Measurements from ENCODE around the gene ENDOU.

The ENDOU gene, protein sequence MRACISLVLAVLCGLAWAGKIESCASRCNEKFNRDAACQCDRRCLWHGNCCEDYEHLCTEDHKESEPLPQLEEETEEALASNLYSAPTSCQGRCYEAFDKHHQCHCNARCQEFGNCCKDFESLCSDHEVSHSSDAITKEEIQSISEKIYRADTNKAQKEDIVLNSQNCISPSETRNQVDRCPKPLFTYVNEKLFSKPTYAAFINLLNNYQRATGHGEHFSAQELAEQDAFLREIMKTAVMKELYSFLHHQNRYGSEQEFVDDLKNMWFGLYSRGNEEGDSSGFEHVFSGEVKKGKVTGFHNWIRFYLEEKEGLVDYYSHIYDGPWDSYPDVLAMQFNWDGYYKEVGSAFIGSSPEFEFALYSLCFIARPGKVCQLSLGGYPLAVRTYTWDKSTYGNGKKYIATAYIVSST

DNA sequence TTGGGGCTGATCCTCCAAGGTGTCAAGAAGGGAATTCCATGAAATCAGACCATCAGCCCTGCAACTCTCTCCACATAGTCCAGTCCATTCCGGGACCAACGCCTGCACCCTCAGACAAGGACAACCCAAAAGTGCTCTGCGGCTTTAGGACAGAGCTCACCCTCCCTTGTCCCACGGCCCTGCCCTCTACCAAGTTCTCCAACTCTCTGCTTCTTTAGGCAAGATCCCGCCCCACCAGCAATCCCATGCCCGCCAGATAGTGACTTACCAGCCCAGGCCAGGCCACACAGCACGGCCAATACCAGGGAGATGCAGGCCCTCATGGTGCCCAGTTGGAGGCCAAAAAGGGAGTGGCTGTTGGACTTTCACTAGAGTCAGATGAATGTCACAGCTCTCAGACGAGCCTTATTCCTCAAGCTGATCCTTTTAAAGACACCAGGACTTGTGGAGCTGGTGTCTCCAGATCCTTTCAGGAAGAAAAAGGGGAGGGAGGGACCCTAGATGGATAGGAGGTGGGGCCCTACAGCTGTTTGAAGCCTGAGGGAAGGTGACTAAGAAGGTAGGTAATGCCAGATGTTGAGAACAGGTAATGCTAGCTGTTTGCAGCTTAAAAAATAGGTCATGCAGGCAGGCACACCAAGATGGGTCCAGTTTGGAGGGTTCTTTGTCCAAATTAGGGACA, at the start of gene ENDOU:
ENDOU (minus strand) TSS at position 400 of the 682 bp plus-strand sequence; CDS start at position 323, 77 bp downstream.
- DNase-seq (ENCODE audit: low spot score) = no peak

DNA sequence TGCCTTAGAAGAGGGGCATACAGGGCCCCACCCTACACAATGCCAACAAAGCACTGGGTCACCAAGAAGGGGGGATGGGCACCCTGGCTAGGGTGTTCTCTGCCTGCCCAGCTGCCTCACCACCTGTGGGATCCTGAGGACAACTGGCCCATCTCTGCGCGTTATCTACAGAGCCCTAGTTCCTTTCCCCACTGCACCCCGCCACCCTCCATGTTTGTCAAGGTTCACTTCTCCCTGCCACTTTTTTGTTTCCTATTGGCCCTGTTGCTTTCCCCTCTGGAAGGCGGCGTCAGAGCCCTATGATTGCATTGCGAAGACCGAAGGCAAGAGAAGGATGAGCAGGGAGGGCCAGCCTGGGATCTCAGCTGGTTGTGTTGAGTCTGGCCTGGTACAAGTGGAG, 49.4 kb upstream of the ENDOU start:
- DNase-seq (ENCODE audit: low spot score) = no peak

DNA sequence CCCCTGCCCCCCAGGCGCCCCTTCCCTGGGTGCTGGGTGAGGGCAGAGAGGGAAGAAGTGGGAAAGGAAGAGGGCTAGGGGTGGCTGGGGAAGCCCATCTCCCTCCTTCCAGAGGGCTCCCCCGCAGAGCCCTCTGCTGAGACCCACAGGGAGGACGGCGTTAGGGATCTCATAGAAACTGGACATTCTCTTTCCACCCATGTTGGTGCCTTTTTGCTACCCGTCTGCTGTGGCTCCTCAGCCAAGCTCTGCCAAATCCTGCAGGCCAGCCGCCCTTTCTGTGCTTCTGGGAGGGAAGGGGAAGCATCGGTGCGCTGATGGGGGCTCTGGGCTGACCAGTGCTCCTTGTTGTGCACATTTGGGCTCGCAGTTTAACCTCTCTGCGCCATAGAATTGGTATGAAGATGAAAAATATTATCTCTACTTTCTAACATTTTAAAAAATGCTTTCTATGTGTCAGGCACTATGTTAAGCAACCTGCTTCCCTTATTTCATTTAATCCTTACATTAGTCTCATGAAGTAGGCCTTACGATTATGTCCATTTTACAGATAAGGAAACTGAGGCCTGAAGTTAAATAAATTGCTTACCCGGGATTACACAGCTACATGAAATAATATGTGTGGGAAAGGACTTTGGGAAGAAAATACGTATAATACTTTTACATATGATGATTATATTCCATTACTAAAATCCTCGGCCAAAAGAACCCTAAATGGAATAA, 48.7 kb upstream of the ENDOU start:
- no peak for DNase-seq (ENCODE audit: low spot score)

DNA sequence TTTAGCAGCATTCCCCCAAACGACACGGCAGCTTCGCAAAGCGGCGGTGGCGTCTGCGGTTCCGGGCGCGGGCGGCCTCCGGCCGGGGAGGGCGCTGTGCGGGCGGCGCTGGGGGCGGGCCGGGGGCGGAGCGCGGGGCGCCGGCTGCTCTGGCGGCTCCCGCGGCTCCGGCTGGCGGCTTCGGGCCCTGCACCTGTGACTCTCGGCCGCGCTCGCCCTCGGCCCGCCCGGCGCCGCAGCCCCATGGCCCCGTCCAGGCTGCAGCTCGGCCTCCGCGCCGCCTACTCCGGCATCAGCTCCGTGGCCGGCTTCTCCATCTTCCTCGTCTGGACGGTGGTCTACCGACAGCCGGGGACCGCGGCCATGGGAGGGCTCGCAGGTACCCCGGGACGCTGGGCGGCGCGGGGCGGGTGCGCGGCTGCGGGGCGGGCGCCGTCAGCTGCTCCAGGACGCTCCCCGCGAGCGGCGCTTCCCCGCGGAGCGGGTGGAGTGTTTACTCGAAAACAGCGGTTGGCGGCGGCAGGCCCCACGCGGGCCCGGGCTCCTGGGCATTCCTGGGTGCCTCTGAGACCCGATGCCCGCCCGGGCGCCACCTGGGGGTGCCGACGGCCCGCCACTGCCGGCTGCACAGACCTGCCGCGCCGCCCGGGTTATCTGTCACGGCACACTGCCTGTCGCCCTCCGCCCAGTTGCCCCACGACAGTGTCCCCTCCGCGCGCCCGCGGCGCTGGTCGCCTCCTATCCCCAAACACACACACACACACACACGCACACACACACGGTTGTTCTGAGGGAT, 48.0 kb upstream of the ENDOU start, which contains the start of gene SLC48A1:
SLC48A1 (plus strand) TSS at position 177 of the 796 bp plus-strand sequence; CDS start at position 244, 67 bp downstream.
- DNase-seq (ENCODE audit: low spot score) = peak; percentile 76

DNA sequence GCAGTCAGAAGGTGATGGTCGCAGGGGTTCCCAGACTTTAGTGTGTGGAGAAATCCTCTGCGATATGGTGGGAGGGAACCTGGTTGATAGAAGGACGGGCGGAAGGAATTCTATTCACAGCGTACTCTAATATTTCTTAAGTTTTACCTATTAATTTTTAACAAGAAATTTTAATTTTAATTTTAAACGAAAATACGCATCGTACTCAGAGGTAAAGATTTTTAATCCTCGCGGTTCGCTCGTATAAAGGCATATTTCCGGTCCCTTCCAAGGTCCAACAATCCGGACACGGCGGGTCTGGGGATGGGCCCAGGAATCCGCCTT, 47.4 kb upstream of the ENDOU start:
- no peak for DNase-seq (ENCODE audit: low spot score)

DNA sequence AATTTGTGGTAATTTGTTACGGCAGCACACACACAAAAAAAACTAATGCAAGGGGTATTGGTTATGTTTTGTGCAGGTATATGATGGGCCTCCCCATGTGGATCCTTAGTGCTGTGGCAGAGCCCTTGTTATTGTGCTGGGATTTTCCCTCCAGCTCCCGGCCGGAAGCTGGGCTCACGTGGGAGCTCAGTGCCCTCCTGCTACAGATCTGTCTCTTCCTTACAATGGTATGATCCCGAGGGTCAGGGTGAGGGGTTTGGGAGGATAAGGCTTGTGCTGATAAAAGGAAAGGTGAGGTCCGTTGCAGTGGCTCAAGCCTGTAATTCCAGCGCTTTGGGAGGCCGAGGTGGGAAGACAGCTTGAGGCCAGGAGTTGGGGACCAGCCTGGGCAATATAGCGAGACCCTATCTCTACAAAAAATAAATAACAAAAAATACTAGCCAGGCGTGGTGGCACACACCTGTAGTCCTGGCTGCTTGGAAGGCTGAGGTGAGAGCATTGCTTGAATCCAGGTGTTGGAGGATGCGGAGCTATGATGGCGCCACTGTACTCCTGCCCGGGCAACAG, 46.9 kb upstream of the ENDOU start:
- DNase-seq (ENCODE audit: low spot score) = no peak

DNA sequence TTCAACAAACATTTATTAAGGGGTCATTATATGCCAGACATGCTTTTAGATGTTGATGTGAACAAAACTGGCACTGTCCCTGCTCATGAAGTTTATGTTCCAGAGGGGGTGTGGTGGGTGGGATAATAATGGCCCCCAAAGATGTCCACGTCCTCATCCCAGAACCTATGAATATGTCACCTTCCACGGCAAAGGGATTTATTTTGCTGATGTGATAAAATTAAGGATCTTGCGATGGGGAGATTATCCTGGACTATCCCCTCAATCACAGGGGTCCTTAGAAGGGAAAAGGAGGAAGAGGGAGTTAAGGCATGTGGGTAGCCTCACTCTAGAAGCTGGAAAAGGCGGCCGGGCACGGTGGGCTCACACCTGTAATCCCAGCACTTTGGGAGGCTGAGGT, 46.0 kb upstream of the ENDOU start:
- no peak for DNase-seq (ENCODE audit: low spot score)

DNA sequence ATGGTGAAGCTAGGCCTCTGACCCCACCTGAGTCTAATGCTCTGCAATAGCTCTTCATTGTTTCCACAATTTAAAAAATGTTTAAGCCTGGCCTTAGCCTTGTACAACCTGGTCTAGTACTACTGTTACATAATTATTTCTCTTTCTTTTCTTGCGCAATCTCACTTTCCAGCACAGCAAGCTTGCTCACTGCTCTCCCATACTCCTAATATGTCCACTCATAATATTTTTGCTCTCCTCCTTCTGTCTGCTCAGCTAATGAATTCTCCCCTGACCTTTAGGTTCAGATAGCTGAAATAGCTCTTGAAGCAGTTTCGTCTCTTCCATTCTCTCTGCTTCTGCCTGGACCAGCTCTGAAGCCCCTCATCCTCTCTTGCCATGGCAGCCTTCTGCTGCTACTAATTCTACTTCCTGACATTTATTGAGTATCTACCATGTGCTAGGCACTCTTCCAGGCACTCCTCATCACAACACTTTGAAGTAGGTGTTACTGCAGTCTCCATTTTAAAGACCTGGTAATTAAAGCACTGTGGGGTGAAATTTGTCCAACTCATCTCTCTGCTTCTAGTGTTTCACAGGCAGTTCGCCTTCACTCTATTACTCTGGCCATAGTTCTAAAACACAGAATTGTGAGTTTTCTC, 44.9 kb upstream of the ENDOU start:
- DNase-seq (ENCODE audit: low spot score) = no peak

DNA sequence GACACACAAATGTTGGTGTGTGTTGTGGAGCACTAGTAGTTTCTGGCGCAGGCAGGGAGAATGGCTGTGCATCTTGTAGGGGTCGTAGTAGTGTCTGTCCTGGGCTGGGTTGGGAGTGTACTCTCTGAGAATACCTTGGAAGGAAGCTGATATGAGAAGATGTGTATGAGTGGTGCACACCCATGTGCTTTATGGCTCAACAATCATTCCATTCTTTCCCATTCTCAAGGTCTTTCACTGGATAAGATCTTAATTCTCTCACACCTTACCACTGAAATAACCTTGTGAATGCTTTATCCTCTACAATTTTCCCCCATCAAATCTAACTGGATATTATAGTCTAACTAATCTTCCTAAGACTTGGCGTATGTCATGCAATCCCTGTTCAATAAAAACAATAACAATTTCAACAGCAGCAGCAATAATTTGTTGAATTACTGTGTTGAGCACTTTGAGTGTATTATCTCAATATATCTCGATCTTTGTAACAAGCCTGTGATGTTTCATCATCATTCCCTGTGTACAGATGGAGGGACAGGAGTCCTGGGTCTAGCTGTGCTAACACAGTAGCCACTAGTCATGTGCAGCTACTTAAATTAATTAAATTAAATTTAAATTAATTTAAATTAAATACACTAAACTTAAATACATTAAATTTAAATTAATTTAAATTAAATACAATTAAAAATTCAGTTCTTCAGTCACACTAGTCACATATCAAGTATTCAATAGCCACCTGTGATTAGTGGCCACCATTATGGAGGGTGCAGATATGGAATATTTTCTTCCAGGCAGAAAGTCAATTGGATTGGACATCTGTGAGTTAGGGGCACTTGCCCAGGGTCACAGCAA, 44.2 kb upstream of the ENDOU start:
- DNase-seq (ENCODE audit: low spot score) = no peak

DNA sequence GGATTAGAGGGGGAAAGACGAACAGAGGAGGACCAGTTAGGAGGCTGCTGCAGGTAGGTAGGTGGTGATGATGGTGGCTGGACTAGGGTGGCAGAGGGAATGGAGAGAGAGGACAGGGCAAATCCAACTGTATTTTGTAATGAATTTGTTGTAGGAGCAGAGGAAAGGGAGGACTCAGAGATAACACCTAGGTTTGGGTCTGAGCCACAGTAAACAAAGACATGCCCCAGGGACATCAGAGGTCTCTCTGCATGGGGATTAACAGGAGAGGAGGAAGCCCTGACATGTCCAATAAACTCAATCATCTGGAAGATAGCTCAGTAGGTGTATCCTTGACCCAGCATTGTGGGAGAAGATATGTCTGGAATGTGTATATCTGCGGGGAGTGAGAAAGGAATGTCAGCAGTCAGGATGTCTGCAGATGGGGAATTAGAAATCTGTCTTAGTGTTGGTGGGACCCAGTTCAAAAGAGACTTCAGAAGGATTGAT, 43.1 kb upstream of the ENDOU start:
- no peak for DNase-seq (ENCODE audit: low spot score)

DNA sequence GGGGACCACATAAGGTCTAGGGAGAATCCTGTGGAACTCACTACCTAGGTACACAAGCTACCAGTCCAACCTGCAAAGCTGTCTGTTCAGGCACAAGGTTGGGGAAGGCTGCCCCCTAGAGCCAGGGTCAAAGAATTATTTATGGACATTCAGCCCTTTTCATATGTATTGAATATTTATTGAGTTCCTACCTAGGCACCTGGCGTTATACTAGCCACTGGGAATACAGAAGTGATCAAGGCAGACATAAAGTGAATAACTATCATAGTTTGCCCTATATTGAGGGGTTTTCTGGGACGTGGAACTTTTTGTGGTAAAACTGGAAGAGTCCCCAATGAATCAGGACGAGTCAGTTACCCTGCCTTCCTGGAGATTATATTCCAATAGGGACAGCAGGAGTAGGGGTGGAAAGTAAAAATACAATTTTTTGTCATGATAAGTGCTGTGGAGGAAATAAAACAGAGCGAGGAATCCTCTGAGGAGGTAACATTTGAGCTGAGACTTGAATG, 42.0 kb upstream of the ENDOU start:
- DNase-seq (ENCODE audit: low spot score) = peak; percentile 85

DNA sequence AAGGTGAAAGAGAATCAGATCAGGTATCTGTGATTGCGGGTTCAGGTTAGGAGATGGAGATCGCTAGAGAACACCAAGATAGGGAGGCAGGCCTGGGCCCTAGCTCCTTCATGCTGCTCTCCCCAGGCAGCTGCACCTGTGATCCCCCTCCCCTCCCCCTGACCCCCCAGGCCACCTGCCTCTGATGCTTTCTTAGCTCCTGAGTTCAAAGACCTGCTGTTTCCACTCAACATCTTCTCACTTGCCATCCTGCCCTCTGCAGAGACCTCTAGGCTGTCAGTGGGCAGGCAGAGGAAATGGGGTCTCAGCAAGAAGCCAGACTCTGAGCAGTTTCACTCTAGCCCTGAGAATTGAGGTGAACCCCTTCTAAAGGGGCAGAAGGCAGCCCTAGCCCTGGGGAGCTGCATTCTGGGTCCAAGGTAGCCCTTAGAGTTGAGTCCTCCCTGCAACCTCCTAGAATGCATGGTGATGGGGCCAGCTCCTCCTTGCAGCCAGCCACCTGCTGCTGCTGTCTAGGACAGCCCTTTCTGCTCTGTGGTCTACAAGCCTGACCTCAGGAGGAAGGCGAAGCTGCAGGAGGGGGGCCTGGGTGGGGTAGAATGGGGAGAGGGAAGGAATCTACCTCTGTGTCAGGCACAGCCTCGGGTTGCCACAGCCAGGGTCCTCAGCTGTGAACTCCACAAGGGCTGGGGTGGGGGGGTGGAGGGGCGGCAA, 41.4 kb upstream of the ENDOU start:
- no peak for DNase-seq (ENCODE audit: low spot score)

DNA sequence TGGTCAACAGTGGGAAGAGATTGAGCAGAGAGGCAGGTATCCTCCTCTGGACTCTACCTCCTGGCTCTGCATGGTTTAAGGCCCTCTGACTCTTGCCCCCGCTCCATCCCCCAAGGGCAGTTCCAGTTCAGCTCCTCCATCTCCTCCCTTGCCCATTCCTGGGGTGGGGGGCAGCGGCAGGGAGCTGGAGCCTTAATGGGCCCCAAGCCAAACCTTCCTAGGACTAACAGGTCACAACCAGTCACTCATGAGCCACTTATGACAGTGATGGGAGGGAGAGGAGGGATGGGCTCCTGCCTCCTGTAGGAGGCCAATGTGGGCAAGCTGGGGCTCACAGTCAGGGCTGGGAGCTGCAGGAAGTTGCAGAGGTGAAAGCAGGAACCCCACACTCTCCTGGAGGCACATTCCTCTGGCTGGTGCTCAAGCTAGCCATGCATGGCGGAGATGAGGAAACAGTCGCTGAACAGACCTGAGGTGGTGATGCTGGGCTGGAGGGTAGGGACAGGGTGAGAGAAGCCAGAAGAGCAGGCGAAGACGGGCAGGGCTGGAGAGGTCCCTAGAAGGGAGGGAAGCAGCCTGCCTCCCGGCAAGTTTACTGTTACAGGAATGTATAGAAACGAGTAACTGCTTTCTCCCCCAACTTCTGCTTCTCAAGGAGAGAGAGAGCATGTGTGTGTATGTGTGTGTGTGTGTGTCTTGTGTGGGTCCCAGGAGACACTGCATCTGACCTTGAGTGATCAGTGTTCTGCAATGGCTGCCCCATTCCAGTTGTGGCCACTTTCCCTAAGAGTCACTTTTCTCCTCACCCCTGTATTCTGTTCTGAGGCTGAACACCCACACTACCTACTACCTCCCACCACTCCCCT, 38.4 kb upstream of the ENDOU start:
- DNase-seq (ENCODE audit: low spot score) = no peak

DNA sequence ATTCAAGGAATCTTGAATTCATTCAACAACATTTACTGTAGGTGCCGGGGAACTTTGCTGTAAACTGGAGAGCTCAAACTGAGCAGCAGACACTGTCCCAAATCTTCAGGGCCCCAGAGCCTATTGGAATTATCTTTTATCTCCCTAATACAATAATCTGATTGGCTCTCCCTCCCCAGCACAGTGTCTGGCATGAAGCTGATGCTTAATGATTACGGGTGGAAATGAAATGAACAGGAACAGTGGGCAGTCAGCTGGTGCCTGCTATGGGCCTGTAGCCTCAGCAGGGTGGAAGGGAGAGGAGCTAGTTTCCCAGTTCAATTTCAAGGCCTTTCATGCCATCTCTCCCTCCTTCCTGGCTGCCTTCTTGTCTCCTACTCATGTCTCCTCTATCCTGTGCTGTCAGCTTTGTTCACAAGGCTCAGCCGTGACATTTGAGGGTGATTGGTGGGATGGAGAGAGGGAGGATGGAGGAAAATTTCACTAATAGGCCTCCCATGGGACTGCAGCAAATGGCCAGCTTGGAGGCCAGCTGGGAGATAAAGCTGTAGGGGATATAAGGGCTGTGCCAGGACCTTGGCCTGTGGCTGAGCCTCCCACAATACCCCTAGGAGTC, 37.7 kb upstream of the ENDOU start:
- no peak for DNase-seq (ENCODE audit: low spot score)

DNA sequence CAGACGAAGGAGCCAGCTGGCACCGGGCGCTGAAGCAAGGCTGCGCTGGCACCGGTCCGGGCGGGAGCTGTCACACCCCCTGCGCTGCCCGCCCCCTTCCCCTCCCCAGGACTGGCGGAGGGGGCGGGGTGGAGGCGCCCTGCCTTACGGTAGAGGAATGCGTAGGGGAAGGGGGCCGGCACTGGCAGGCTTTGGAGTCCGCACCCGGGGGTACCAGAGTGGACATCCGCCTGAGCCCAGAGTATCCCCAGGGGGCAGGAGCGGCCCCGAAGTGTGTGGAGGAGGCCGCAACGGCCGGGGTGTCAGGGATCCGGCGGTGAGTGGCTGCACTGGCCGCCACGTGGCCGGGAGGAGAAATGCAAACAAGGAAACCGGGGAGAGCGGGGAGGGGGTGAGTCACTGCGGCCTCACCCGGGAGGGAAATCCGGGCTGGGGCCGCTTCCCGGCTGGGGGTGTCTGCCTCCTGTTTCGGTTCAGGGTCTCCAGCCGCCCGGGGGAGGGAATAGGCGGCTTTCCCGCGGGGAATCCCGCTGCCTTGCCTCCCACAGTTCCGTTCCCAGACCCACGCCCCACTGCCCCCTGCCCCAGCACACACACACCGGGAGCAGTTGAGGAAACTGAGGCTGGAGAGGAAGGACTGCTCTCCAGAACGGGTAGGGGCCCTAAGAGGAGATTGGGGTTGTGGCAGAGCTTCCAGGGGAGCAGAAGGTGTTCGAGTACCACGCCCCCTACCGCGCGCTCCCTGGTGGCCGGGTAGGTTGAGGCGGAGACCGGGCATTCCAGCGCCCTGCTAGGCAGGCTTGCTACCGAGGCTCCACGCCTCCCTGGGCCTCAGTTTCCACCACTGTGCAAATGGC, 33.8 kb upstream of the ENDOU start, which contains the start of gene RAPGEF3:
RAPGEF3 (minus strand) TSS at position 47 of the 857 bp plus-strand sequence. CDS start 324 bp downstream, outside the sequence.
- peak; percentile 92 for DNase-seq (ENCODE audit: low spot score)

DNA sequence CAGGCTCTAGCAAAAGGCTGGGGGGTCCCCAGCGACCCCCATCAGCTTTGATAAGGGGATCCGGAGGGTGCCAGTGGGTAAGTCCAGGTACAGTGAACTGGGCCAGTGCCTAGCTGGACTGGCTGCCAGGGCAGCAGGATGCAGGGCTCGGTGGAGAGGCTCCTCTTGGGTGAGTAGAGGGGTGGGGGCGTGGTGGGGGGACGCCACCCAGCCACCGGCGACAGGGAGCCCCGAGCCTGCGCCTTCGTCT, 33.2 kb upstream of the ENDOU start:
- no peak for DNase-seq (ENCODE audit: low spot score)
